ENCODE data around the gene HOXA13. TPM values are rescaled to one million over a fixed set of nuclear protein-coding genes. Genes with fewer than 3 reads are reported as not detected.

The HOXA13 gene
- polyA plus RNA-seq, 1 donor = not detected

GRCh38 chr7:27147199-27148030 lies 52.5 kb downstream of the HOXA13 start, which contains the start of gene HOXA6:
HOXA6 (minus strand) TSS chr7:27147774; CDS start chr7:27147749, 25 bp downstream.
- Histone ChIP-seq H3K4me3 (ENCODE audit: low read length) (peak within 1 kb of the TSS; percentile 73), H3K27ac (ENCODE audit: low read length) (peak within 1 kb of the TSS; percentile 59), H3K9me3 (ENCODE audit: control insufficient read depth, low read depth, low read length) (peaks cover 27% of the 10 kb centered on the region), H3K36me3 (ENCODE audit: control insufficient read depth, insufficient read depth, low read length) (peaks cover 12% of the 10 kb centered on the region), H3K4me1 (ENCODE audit: control insufficient read depth, insufficient read depth, low read length) (peaks cover 27% of the 10 kb centered on the region), H3K27me3 (ENCODE audit: control insufficient read depth, insufficient read depth, low read length) (peaks cover 80% of the 10 kb centered on the region)
- no peak for DNase-seq
- 70% methylated on average over 2 of the region's 63 CpGs for WGBS (ENCODE audit: insufficient coverage, low lambda C conversion rate)

GRCh38 chr7:27146491-27147198 lies 53.2 kb downstream of the HOXA13 start:
- H3K27me3 ChIP-seq (ENCODE audit: control insufficient read depth, insufficient read depth, low read length) = peaks cover 73% of the 10 kb centered on the region
- H3K4me1 ChIP-seq (ENCODE audit: control insufficient read depth, insufficient read depth, low read length) = peaks cover 27% of the 10 kb centered on the region
- peaks cover 21% of the 10 kb centered on the region for H3K9me3 ChIP-seq (ENCODE audit: control insufficient read depth, low read depth, low read length)
- H3K27ac ChIP-seq (ENCODE audit: low read length) = peak overlapping the region; percentile 59
- H3K36me3 ChIP-seq (ENCODE audit: control insufficient read depth, insufficient read depth, low read length) = peaks cover 12% of the 10 kb centered on the region
- H3K4me3 ChIP-seq (ENCODE audit: low read length) = peak overlapping the region; percentile 73
- WGBS (ENCODE audit: insufficient coverage, low lambda C conversion rate) = no CpG with 5 or more reads among the region's 5 CpGs
- DNase-seq = no peak

GRCh38 chr7:27145914-27146412 lies 53.9 kb downstream of the HOXA13 start:
- peaks cover 27% of the 10 kb centered on the region for H3K4me1 ChIP-seq (ENCODE audit: control insufficient read depth, insufficient read depth, low read length)
- peaks cover 12% of the 10 kb centered on the region for H3K36me3 ChIP-seq (ENCODE audit: control insufficient read depth, insufficient read depth, low read length)
- H3K4me3 ChIP-seq (ENCODE audit: low read length) = peak overlapping the region; percentile 73
- no peak for DNase-seq
- peaks cover 66% of the 10 kb centered on the region for H3K27me3 ChIP-seq (ENCODE audit: control insufficient read depth, insufficient read depth, low read length)
- peak overlapping the region; percentile 59 for H3K27ac ChIP-seq (ENCODE audit: low read length)
- H3K9me3 ChIP-seq (ENCODE audit: control insufficient read depth, low read depth, low read length) = peaks cover 17% of the 10 kb centered on the region
- WGBS (ENCODE audit: insufficient coverage, low lambda C conversion rate) = no CpG with 5 or more reads among the region's 11 CpGs

- Histone ChIP-seq H3K27ac (ENCODE audit: low read length) (peak overlapping the region; percentile 59), H3K4me1 (ENCODE audit: control insufficient read depth, insufficient read depth, low read length) (peaks cover 33% of the 10 kb centered on the region), H3K9me3 (ENCODE audit: control insufficient read depth, low read depth, low read length) (peaks cover 17% of the 10 kb centered on the region), H3K27me3 (ENCODE audit: control insufficient read depth, insufficient read depth, low read length) (peaks cover 61% of the 10 kb centered on the region), H3K36me3 (ENCODE audit: control insufficient read depth, insufficient read depth, low read length) (peaks cover 12% of the 10 kb centered on the region), H3K4me3 (ENCODE audit: low read length) (peak overlapping the region; percentile 38)
- WGBS (ENCODE audit: insufficient coverage, low lambda C conversion rate) = 48% methylated on average over 6 of the region's 47 CpGs
- DNase-seq = no peak
These were observed 54.6 kb downstream of the HOXA13 start for GRCh38 chr7:27145165-27145913.

GRCh38 chr7:27144781-27145164 lies 55.1 kb downstream of the HOXA13 start:
- Histone ChIP-seq H3K4me3 (ENCODE audit: low read length) (peak overlapping the region; percentile 38), H3K27ac (ENCODE audit: low read length) (peak overlapping the region; percentile 59), H3K9me3 (ENCODE audit: control insufficient read depth, low read depth, low read length) (peaks cover 17% of the 10 kb centered on the region), H3K36me3 (ENCODE audit: control insufficient read depth, insufficient read depth, low read length) (peaks cover 12% of the 10 kb centered on the region), H3K4me1 (ENCODE audit: control insufficient read depth, insufficient read depth, low read length) (peaks cover 33% of the 10 kb centered on the region), H3K27me3 (ENCODE audit: control insufficient read depth, insufficient read depth, low read length) (peaks cover 56% of the 10 kb centered on the region)
- no peak for DNase-seq
- WGBS (ENCODE audit: insufficient coverage, low lambda C conversion rate) = no CpG with 5 or more reads among the region's 31 CpGs

Other genes with a start within 250 kb of the HOXA13 start
- gene HOXA1, start 104.1 kb downstream of the HOXA13 start, polyA plus RNA-seq = 1.5 TPM
- 5.5 TPM for gene HOXA2, start 97.4 kb downstream of the HOXA13 start, polyA plus RNA-seq
- 19.7 TPM for gene HOXA4, start 69.3 kb downstream of the HOXA13 start, polyA plus RNA-seq
- gene HOXA5, start 56.4 kb downstream of the HOXA13 start, polyA plus RNA-seq = 30.3 TPM
- 4.0 TPM for gene HOXA6, start 52.3 kb downstream of the HOXA13 start, polyA plus RNA-seq
- 19.1 TPM for gene HOXA3, start 47.5 kb downstream of the HOXA13 start, polyA plus RNA-seq
- gene HOXA7, start 43.4 kb downstream of the HOXA13 start, polyA plus RNA-seq = 2.3 TPM
- gene HOXA9, start 34.6 kb downstream of the HOXA13 start, polyA plus RNA-seq = 0.33 TPM
- gene HOXA10, start 25.8 kb downstream of the HOXA13 start, polyA plus RNA-seq = 0.12 TPM
- not detected for gene HOXA11, start 14.9 kb downstream of the HOXA13 start, polyA plus RNA-seq
- not detected for gene EVX1, start 42.7 kb upstream of the HOXA13 start, polyA plus RNA-seq